Skin of body (tissue), 2 donors: ENCODE data around the gene PIK3CB. TPM values are rescaled to one million over a fixed set of nuclear protein-coding genes. Genes with fewer than 3 reads are reported as not detected.
"Not testable (repeated sequence)": the region's sequence is repeated elsewhere in the genome, so short reads cannot be mapped to it uniquely, and the experiment has no call there.

Source experiments
- DNase-seq: peaks from one replicate; lab custom pipeline; 2025; lab: John Stamatoyannopoulos, UW
- total RNA-seq: library from RNA; depleted of rRNA; stranded (reverse); fragments of >200 nt; gene quantifications from one replicate; pipeline ENCODE4 v1.2.3, GENCODE V29; 2014

Gene PIK3CB
- total RNA-seq, 1 donor from 2014 or later, result 35.4 TPM

GRCh38 chr3:138767498-138768104 is 67.1 kb downstream of the PIK3CB start:
- DNase-seq, result no peak

- no peak for DNase-seq
Observed at GRCh38 chr3:138761002-138761401, 73.7 kb downstream of the PIK3CB start.

- no peak for DNase-seq
Observed at GRCh38 chr3:138748190-138748589, 86.5 kb downstream of the PIK3CB start.

GRCh38 chr3:138747225-138747624 is 87.5 kb downstream of the PIK3CB start:
- DNase-seq, result peak; percentile 8

GRCh38 chr3:138740072-138740471 is 94.7 kb downstream of the PIK3CB start:
- DNase-seq, result no peak

- no peak for DNase-seq
Observed at GRCh38 chr3:138732456-138732855, 102.3 kb downstream of the PIK3CB start.

GRCh38 chr3:138726946-138727730 is 107.6 kb downstream of the PIK3CB start:
- DNase-seq, result peak; percentile 8

- DNase-seq, result not testable (repeated sequence)
Observed at GRCh38 chr3:138726042-138726441, 108.7 kb downstream of the PIK3CB start.

GRCh38 chr3:138725116-138725515 is 109.6 kb downstream of the PIK3CB start:
- no peak for DNase-seq

GRCh38 chr3:138724443-138724842 is 110.3 kb downstream of the PIK3CB start:
- DNase-seq, result no peak

- no peak for DNase-seq
Observed at GRCh38 chr3:138718849-138719248, 115.9 kb downstream of the PIK3CB start.

GRCh38 chr3:138717348-138717747 is 117.4 kb downstream of the PIK3CB start:
- no peak for DNase-seq

GRCh38 chr3:138712086-138712485 is 122.6 kb downstream of the PIK3CB start:
- no peak for DNase-seq

GRCh38 chr3:138705675-138706074 is 129.1 kb downstream of the PIK3CB start:
- no peak for DNase-seq

- no peak for DNase-seq
Observed at GRCh38 chr3:138696666-138697370, 137.9 kb downstream of the PIK3CB start.

GRCh38 chr3:138694287-138695007 is 140.3 kb downstream of the PIK3CB start:
- DNase-seq, result no peak

GRCh38 chr3:138692152-138692551 is 142.6 kb downstream of the PIK3CB start:
- no peak for DNase-seq

GRCh38 chr3:138691351-138691750 is 143.4 kb downstream of the PIK3CB start:
- no peak for DNase-seq

- DNase-seq, result no peak
Observed at GRCh38 chr3:138690036-138690435, 144.7 kb downstream of the PIK3CB start.

- no peak for DNase-seq
Observed at GRCh38 chr3:138688871-138689299, 145.8 kb downstream of the PIK3CB start.

GRCh38 chr3:138687236-138687635 is 147.5 kb downstream of the PIK3CB start:
- no peak for DNase-seq

GRCh38 chr3:138686771-138687221 is 147.9 kb downstream of the PIK3CB start:
- DNase-seq, result no peak
